K562 (cell line): ENCODE data around the gene SPON1. TPM values are rescaled to one million over a fixed set of nuclear protein-coding genes. Genes with fewer than 3 reads are reported as not detected.

Experiments
- ATAC-seq: fragments of 200-7000 bp; cut with Tn5 transposase; 3 replicates; pipeline ENCODE4 v1.9.1; 2020; ENCODE audit warnings: moderate library complexity
- BruUV-seq: library from RNA; stranded (reverse); fragments of 400-500 nt; replicated peaks from 2 replicates; lab custom pipeline; 2021; lab: Mats Ljungman, UMichigan
- CTCF ChIA-PET: fragments of 300-600 bp; formaldehyde crosslinking; extraction: SDS; loops from one replicate; lab custom pipeline; 2021; ENCODE audit warnings: low intra/inter-chr PET ratio; lab: Yijun Ruan, JAX
- POLR2A ChIA-PET: fragments of 300-600, 350-650 bp; sonication (Branson Sonifier 250); formaldehyde crosslinking; extraction: SDS; loops from one replicate; lab custom pipeline; 2021; ENCODE audit warnings: antibody characterized with exemption, inconsistent platforms; lab: Yijun Ruan, JAX
- DNase-seq, 4 experiments: peaks; one replicate each; pipeline versions ENCODE4 v3.0.0 to v3.0.0-alpha.2; 2011 to 2018; ENCODE audit warnings: low spot score in 3 of 4, mixed read lengths in 3 of 4; ENCODE audit errors: extremely low read depth in 1 of 4
- FAIRE-seq: peaks from 2 replicates; lab custom pipeline; 2011; peaks lifted over from hg19 to GRCh38; lab: Jason Lieb, UNC
- H2AFZ ChIP-seq: 2 replicates; pipeline ENCODE4 v1.6.0; 2011; ENCODE audit warnings: low read depth, low read length, control low read depth, inconsistent platforms
- H3K27ac ChIP-seq: fragments of 200-600 bp; 3 replicates; pipeline ENCODE4 v1.8.0; 2011; ENCODE audit warnings: low read depth, mild to moderate bottlenecking, control low read depth, inconsistent platforms, low read length, moderate library complexity, mixed read lengths; ENCODE audit errors: extremely low read depth
- H3K27me3 ChIP-seq, 2 experiments: fragments of 300-600 bp in 1 of 2; 2 replicates in 1 of 2; 3 replicates in 1 of 2; pipeline versions ENCODE4 v1.6.0 to v1.8.0; 2011; ENCODE audit warnings: inconsistent platforms in 2 of 2, low read length in 2 of 2, mild to moderate bottlenecking in 1 of 2, mixed read lengths in 1 of 2, moderate library complexity in 1 of 2; ENCODE audit not compliant: control insufficient read depth in 2 of 2, insufficient read depth in 2 of 2
- H3K36me3 ChIP-seq: fragments of 300-600 bp; 3 replicates; pipeline ENCODE4 v1.8.0; 2011; ENCODE audit warnings: mild to moderate bottlenecking, low read length, inconsistent platforms; ENCODE audit not compliant: control insufficient read depth, insufficient read depth
- H3K4me1 ChIP-seq, 2 experiments: fragments of 200-600 bp in 1 of 2; replicated peaks in 1 of 2; 2 replicates in 1 of 2; 3 replicates in 1 of 2; pipeline versions ENCODE4 v1.5.1 to v1.8.0; 2011; ENCODE audit warnings: inconsistent platforms in 2 of 2, low read length in 2 of 2, mild to moderate bottlenecking in 1 of 2, mixed read lengths in 1 of 2, moderate library complexity in 1 of 2; ENCODE audit not compliant: control insufficient read depth in 2 of 2, insufficient read depth in 2 of 2
- H3K4me2 ChIP-seq: 2 replicates; pipeline ENCODE4 v1.6.1; 2011; ENCODE audit warnings: low read length, control low read depth, inconsistent platforms, mixed read lengths; ENCODE audit not compliant: insufficient read depth
- H3K4me3 ChIP-seq: fragments of 200-600 bp; sonication (generic), shearing (Covaris generic); 2 replicates; pipeline ENCODE4 v1.5.1; 2016; ENCODE audit warnings: control low read depth, inconsistent platforms
- H3K79me2 ChIP-seq: fragments of 200-600 bp; 3 replicates; pipeline ENCODE4 v1.8.0; 2011; ENCODE audit warnings: low read length, inconsistent platforms; ENCODE audit not compliant: control insufficient read depth, insufficient read depth
- H3K9ac ChIP-seq, 2 experiments: 2 replicates each; pipeline versions ENCODE4 v1.6.0 to v1.6.1; 2011; ENCODE audit warnings: low read depth in 2 of 2, low read length in 2 of 2, control low read depth in 1 of 2, inconsistent platforms in 1 of 2, mild to moderate bottlenecking in 1 of 2, mixed read lengths in 1 of 2; ENCODE audit not compliant: insufficient read depth in 1 of 2
- H3K9me1 ChIP-seq: one replicate; pipeline ENCODE4 v1.6.0; 2011; ENCODE audit warnings: inconsistent platforms, mild to moderate bottlenecking, low read length, moderate library complexity; ENCODE audit not compliant: control insufficient read depth, insufficient read depth
- H3K9me3 ChIP-seq: replicated peaks from 2 replicates; pipeline ENCODE4 v1.5.1; 2011; ENCODE audit warnings: low read depth, low read length, inconsistent platforms; ENCODE audit not compliant: control insufficient read depth, insufficient read depth
- H4K20me1 ChIP-seq: replicated peaks from 2 replicates; pipeline ENCODE4 v1.6.1; 2011; ENCODE audit warnings: low read length, inconsistent platforms, mixed read lengths; ENCODE audit not compliant: control insufficient read depth, insufficient read depth
- BHLHE40 ChIP-seq: IDR thresholded peaks from 2 replicates; pipeline ENCODE4 v1.6.1; 2011; ENCODE audit warnings: low read length, improper control_type of control experiment
- CHD4 ChIP-seq: fragments of 200-600 bp; sonication (generic); IDR thresholded peaks from 3 replicates; pipeline ENCODE4 v1.6.1; 2012; ENCODE audit warnings: low read depth, mild to moderate bottlenecking, mixed read lengths, low read length, inconsistent platforms; ENCODE audit not compliant: insufficient read depth, insufficient replicate concordance, poor library complexity, severe bottlenecking
- CREB3 ChIP-seq: fragments of 450-650 bp; conservative IDR thresholded peaks from 2 replicates; pipeline ENCODE4 v1.6.1; 2016; ENCODE audit warnings: missing genetic modification characterization, low read depth, mild to moderate bottlenecking, missing compliant biosample characterization, moderate library complexity
- DIDO1 ChIP-seq: fragments of 450-650 bp; IDR thresholded peaks from 2 replicates; pipeline ENCODE4 v1.6.1; 2016; ENCODE audit warnings: low read depth, missing biosample characterization, missing genetic modification characterization
- NFIX ChIP-seq: fragments of 250-450 bp; sonication (Bioruptor Pico); IDR thresholded peaks from 2 replicates; pipeline ENCODE4 v1.4.0; 2020; ENCODE audit warnings: low read depth, mild to moderate bottlenecking, moderate library complexity
- ZBTB7A ChIP-seq: IDR thresholded peaks from 2 replicates; pipeline ENCODE4 v1.6.1; 2011; ENCODE audit warnings: low read depth, mild to moderate bottlenecking, low read length, moderate library complexity, borderline replicate concordance; ENCODE audit not compliant: control insufficient read depth
- ZNF174 ChIP-seq: fragments of 250-450 bp; sonication (Bioruptor Pico); IDR thresholded peaks from 2 replicates; pipeline ENCODE4 v1.4.0; 2020; ENCODE audit warnings: mild to moderate bottlenecking
- ZNF212 ChIP-seq: fragments of 450-650 bp; formaldehyde crosslinking; IDR thresholded peaks from 2 replicates; pipeline ENCODE4 v1.4.0; 2020; ENCODE audit warnings: mild to moderate bottlenecking
- ZNF318 ChIP-seq, 2 experiments: fragments of 450-650 bp; IDR thresholded peaks; 2 replicates each; pipeline ENCODE4 v1.6.1; 2016; ENCODE audit warnings: mild to moderate bottlenecking in 2 of 2, borderline replicate concordance in 1 of 2, low read depth in 1 of 2, moderate library complexity in 1 of 2
- ZNF408 ChIP-seq: fragments of 250-450 bp; sonication (Bioruptor Pico); IDR thresholded peaks from 2 replicates; pipeline ENCODE4 v1.4.0; 2020; ENCODE audit warnings: low read depth, mild to moderate bottlenecking, moderate library complexity
- ZNF644 ChIP-seq: fragments of 200-800 bp; sonication (Bioruptor generic); IDR thresholded peaks from 2 replicates; pipeline ENCODE4 v1.6.1; 2016; ENCODE audit warnings: low read depth, missing genetic modification characterization, missing compliant biosample characterization
- WGBS: fragments of 100-300 bp; shearing (Covaris generic); methylation state at CpG from one replicate; pipeline ENCODE4 v1.1.6; 2016; ENCODE audit warnings: low coverage, mixed read lengths; ENCODE audit not compliant: insufficient coverage; ENCODE audit errors: missing lambda C conversion rate; 5-methylcytosine and 5-hydroxymethylcytosine counted together
- in situ Hi-C: fragments of 300-500 bp; cut with MboI; formaldehyde crosslinking; loops from 4 replicates; pipeline ENCODE4 v1.15.0; 2018; ENCODE audit warnings: inconsistent platforms, mixed read lengths
- intact Hi-C: fragments of 100-400 bp; cut with micrococcal nuclease; formaldehyde crosslinking; loops from 2 replicates; pipeline ENCODE4 v1.14.2; 2022
- polyA plus RNA-seq, 8 experiments: library from polyadenylated mRNA; depleted of rRNA in 4 of 8; stranded (reverse) in 5 of 8; unstranded in 3 of 8; fragments of >200 nt; fragmentation: Nextera tagmentation in 2 of 8; fragmentation: Illumina TruSeq in 1 of 8; extraction: Ambion mirVana in 2 of 8; extraction: Trizol in 1 of 8; gene quantifications; 2 replicates each; pipeline versions ENCODE4 v1.2.1 to v1.2.3, GENCODE V29; 2011 to 2014; ENCODE audit warnings: inconsistent platforms in 1 of 8, missing spikeins in 1 of 8
- total RNA-seq, 7 experiments: library from RNA; depleted of rRNA in 6 of 7; stranded (reverse); fragments of >200 nt in 6 of 7; fragmentation: Illumina TruSeq in 2 of 7; extraction: Trizol in 2 of 7; gene quantifications; 2 replicates each; pipeline versions ENCODE4 v1.2.1 to v1.2.3, GENCODE V29; 2011 to 2021; ENCODE audit warnings: low replicate concordance in 1 of 7

The SPON1 gene
- total and polyA plus RNA-seq, 9 of the 15 experiments (the other 6 are each of a cell fraction or from before 2014, with no cell fraction given), result 0.04 to 0.06 TPM; not detected in 7

- TF ChIP-seq NFIX (no peak), ZBTB7A (no peak), CREB3 (no peak), CHD4 (no peak), ZNF174 (CRISPR knock-in tag) (no peak), DIDO1 (tag) (no peak), ZNF212 (no peak), ZNF408 (CRISPR knock-in tag) (no peak)
- TF ChIP-seq, all 486 proteins: peak for 0
Measured at GRCh38 chr11:13927481-13927880, 35.0 kb upstream of the SPON1 start (continued).

GRCh38 chr11:13928566-13929251, 33.8 kb upstream of the SPON1 start:
- no peak overlapping the region for H3K4me3 ChIP-seq
- H3K4me1 ChIP-seq, result peaks cover 0 to 21% of the 10 kb centered on the region in 2 experiments; a peak in 3 of 5 replicates
- BruUV-seq, result no TSS peak
- ATAC-seq (peak; percentile 72), FAIRE-seq (no peak), DNase-seq (peak in 3 of 4 experiments; percentile 10 to 73 (median 19))
- H2AFZ ChIP-seq, result no peak overlapping the region
- in situ Hi-C loops, result no loop called here
- H3K9me1 ChIP-seq, result no peaks in the 10 kb centered on the region
- intact Hi-C loops, result loop anchor here (5.0 kb wide), 1 partner anchor 56 kb away; no protein-coding TSS in a partner anchor
- CTCF ChIA-PET, result no interaction called here
- H3K27ac ChIP-seq, result no peak overlapping the region
- no peaks in the 10 kb centered on the region for H4K20me1 ChIP-seq
- H3K9me3 ChIP-seq, result no peaks in the 10 kb centered on the region
- POLR2A ChIA-PET, result no interaction called here
- H3K36me3 ChIP-seq, result no peaks in the 10 kb centered on the region
- no peaks in the 10 kb centered on the region for H3K79me2 ChIP-seq
- no peaks in the 10 kb centered on the region for H3K27me3 ChIP-seq
- no peak overlapping the region for H3K9ac ChIP-seq
- 7% methylated on average over 4 of the region's 4 CpGs for WGBS
- H3K4me2 ChIP-seq, result peak overlapping the region; percentile 15; the same call in 1 of the 2 replicates
- TF ChIP-seq BHLHE40 (peak; percentile 66), ZNF644 (tag) (0 out of 2 replicates have a peak, but pooled peaks have one; percentile 50), ZNF318 (IDR thresholded peaks at IDR 0.05; ENCODE audit: borderline replicate concordance in 1 of 2, low read depth in 1 of 2) (no peak)
